H9 (cell line): ENCODE measurements around the gene ENOX1. TPM values are rescaled to one million over a fixed set of nuclear protein-coding genes. Genes with fewer than 3 reads are reported as not detected.

Experiments
- DNase-seq: peaks from one replicate; pipeline ENCODE4 v3.0.0-alpha.2; 2017
- H2AFZ ChIP-seq: one replicate; pipeline ENCODE4 v1.6.1; 2013; ENCODE audit warnings: mild to moderate bottlenecking, low read length, control low read depth, moderate library complexity
- H2AK5ac ChIP-seq: 2 replicates; pipeline ENCODE4 v1.6.1; 2013; ENCODE audit warnings: low read length, control low read depth, mixed read lengths; ENCODE audit not compliant: insufficient read length
- H2BK120ac ChIP-seq: one replicate; pipeline ENCODE4 v1.6.1; 2013; ENCODE audit warnings: low read depth, mild to moderate bottlenecking, low read length, control low read depth, inconsistent platforms; ENCODE audit not compliant: poor library complexity, severe bottlenecking
- H2BK12ac ChIP-seq: 2 replicates; pipeline ENCODE4 v1.6.1; 2013; ENCODE audit warnings: low read length, control low read depth, mixed read lengths, low read depth; ENCODE audit not compliant: insufficient read length
- H2BK15ac ChIP-seq: 2 replicates; pipeline ENCODE4 v1.6.1; 2013; ENCODE audit warnings: low read depth, low read length, control low read depth
- H2BK20ac ChIP-seq: one replicate; pipeline ENCODE4 v1.6.1; 2013; ENCODE audit warnings: low read depth, mild to moderate bottlenecking, low read length, control low read depth, inconsistent platforms; ENCODE audit not compliant: poor library complexity, severe bottlenecking
- H2BK5ac ChIP-seq: 2 replicates; pipeline ENCODE4 v1.6.1; 2013; ENCODE audit warnings: low read length, control low read depth, mixed read lengths; ENCODE audit not compliant: insufficient read length
- H3K14ac ChIP-seq: 2 replicates; pipeline ENCODE4 v1.6.1; 2013; ENCODE audit warnings: low read length, control low read depth; ENCODE audit not compliant: insufficient read depth
- H3K18ac ChIP-seq: 2 replicates; pipeline ENCODE4 v1.6.1; 2013; ENCODE audit warnings: low read depth, mild to moderate bottlenecking, mixed read lengths, low read length, control low read depth; ENCODE audit not compliant: insufficient read length
- H3K23ac ChIP-seq: 2 replicates; pipeline ENCODE4 v1.6.1; 2013; ENCODE audit warnings: low read length, control low read depth, mixed read lengths, low read depth; ENCODE audit not compliant: insufficient read length
- H3K23me2 ChIP-seq: 2 replicates; pipeline ENCODE4 v1.6.1; 2013; ENCODE audit warnings: low read depth, mild to moderate bottlenecking, mixed read lengths, low read length, control low read depth; ENCODE audit not compliant: insufficient read length, poor library complexity, severe bottlenecking
- H3K27ac ChIP-seq: 2 replicates; pipeline ENCODE4 v1.5.1; 2013; ENCODE audit warnings: low read length, control low read depth, mixed read lengths, low read depth; ENCODE audit not compliant: insufficient read length
- H3K27me3 ChIP-seq: 2 replicates; pipeline ENCODE4 v1.6.1; 2013; ENCODE audit warnings: low read length, control low read depth, inconsistent platforms; ENCODE audit not compliant: insufficient read depth
- H3K4ac ChIP-seq: 2 replicates; pipeline ENCODE4 v1.6.1; 2013; ENCODE audit warnings: low read depth, mild to moderate bottlenecking, control low read depth, inconsistent platforms, low read length, moderate library complexity
- H3K4me1 ChIP-seq: 2 replicates; pipeline ENCODE4 v1.6.1; 2013; ENCODE audit warnings: low read length, control low read depth, inconsistent platforms; ENCODE audit not compliant: insufficient read depth
- H3K4me2 ChIP-seq: 2 replicates; pipeline ENCODE4 v1.6.1; 2013; ENCODE audit warnings: low read length, control low read depth, mixed read lengths; ENCODE audit not compliant: insufficient read length, insufficient read depth
- H3K56ac ChIP-seq: 2 replicates; pipeline ENCODE4 v1.6.1; 2013; ENCODE audit warnings: low read depth, mild to moderate bottlenecking, mixed read lengths, low read length, control low read depth; ENCODE audit not compliant: insufficient read length
- H3K79me1 ChIP-seq: 2 replicates; pipeline ENCODE4 v1.6.1; 2013; ENCODE audit warnings: low read depth, mild to moderate bottlenecking, moderate library complexity, low read length, control low read depth, inconsistent platforms; ENCODE audit not compliant: insufficient read depth, poor library complexity, severe bottlenecking
- H3K79me2 ChIP-seq: 2 replicates; pipeline ENCODE4 v1.6.1; 2013; ENCODE audit warnings: low read length, control low read depth, inconsistent platforms; ENCODE audit not compliant: insufficient read depth
- H3K9ac ChIP-seq: 2 replicates; pipeline ENCODE4 v1.6.1; 2013; ENCODE audit warnings: low read length, control low read depth, mixed read lengths; ENCODE audit not compliant: insufficient read length; ENCODE audit errors: extremely low read depth
- H3K9me3 ChIP-seq: one replicate; pipeline ENCODE4 v1.6.1; 2013; ENCODE audit warnings: low read depth, low read length, inconsistent platforms; ENCODE audit not compliant: control insufficient read depth
- H3T11ph ChIP-seq: one replicate; pipeline ENCODE4 v1.6.1; 2013; ENCODE audit warnings: mild to moderate bottlenecking, low read length, control low read depth, inconsistent platforms
- H4K20me1 ChIP-seq: one replicate; pipeline ENCODE4 v1.6.1; 2013; ENCODE audit not compliant: control insufficient read depth, insufficient read length, insufficient read depth
- H4K5ac ChIP-seq: 2 replicates; pipeline ENCODE4 v1.6.1; 2013; ENCODE audit warnings: low read depth, mild to moderate bottlenecking, mixed read lengths, low read length, control low read depth; ENCODE audit not compliant: insufficient read length
- H4K8ac ChIP-seq: replicated peaks from 2 replicates; pipeline ENCODE4 v1.6.1; 2013; ENCODE audit warnings: low read length, control low read depth, mixed read lengths, low read depth; ENCODE audit not compliant: insufficient read length
- H4K91ac ChIP-seq: 2 replicates; pipeline ENCODE4 v1.6.1; 2013; ENCODE audit warnings: low read depth, mild to moderate bottlenecking, moderate library complexity, mixed read lengths, low read length, control low read depth; ENCODE audit not compliant: insufficient read length
- H3K27ac Mint-ChIP-seq, 3 experiments: 2 replicates in 2 of 3; 3 replicates in 1 of 3; pipeline ENCODE4 v1.8.0; 2020 to 2021; ENCODE audit warnings: mixed read lengths in 3 of 3, mild to moderate bottlenecking in 1 of 3, moderate library complexity in 1 of 3
- H3K27me3 Mint-ChIP-seq: 2 replicates; pipeline ENCODE4 v1.8.0; 2021; ENCODE audit warnings: low read depth, mild to moderate bottlenecking, moderate library complexity, mixed read lengths
- H3K36me3 Mint-ChIP-seq, 3 experiments: 2 replicates in 2 of 3; 3 replicates in 1 of 3; pipeline ENCODE4 v1.8.0; 2020 to 2021; ENCODE audit warnings: low read depth in 3 of 3, mixed read lengths in 3 of 3; ENCODE audit not compliant: insufficient read depth in 1 of 3
- H3K4me1 Mint-ChIP-seq, 2 experiments: 2 replicates each; pipeline ENCODE4 v1.8.0; 2020; ENCODE audit warnings: mixed read lengths in 2 of 2
- H3K4me3 Mint-ChIP-seq, 2 experiments: 2 replicates in 1 of 2; 3 replicates in 1 of 2; pipeline ENCODE4 v1.8.0; 2020 to 2021; ENCODE audit warnings: mild to moderate bottlenecking in 2 of 2, mixed read lengths in 2 of 2, moderate library complexity in 1 of 2
- H3K9me3 Mint-ChIP-seq, 2 experiments: 2 replicates in 1 of 2; 3 replicates in 1 of 2; pipeline ENCODE4 v1.8.0; 2020; ENCODE audit warnings: mild to moderate bottlenecking in 2 of 2, mixed read lengths in 2 of 2, moderate library complexity in 1 of 2
- WGBS: extraction: QIAGEN DNeasy Blood & Tissue Kit; methylation state at CpG from one replicate; pipeline ENCODE4 v1.1.7; 2013; ENCODE audit warnings: missing lambda C conversion rate, low lambda C conversion rate, mixed read lengths; ENCODE audit not compliant: insufficient read length; ENCODE audit errors: extremely low coverage; 5-methylcytosine and 5-hydroxymethylcytosine counted together
- total RNA-seq: library from RNA; stranded (reverse); gene quantifications from 2 replicates; pipeline ENCODE4 v1.2.1, GENCODE V29; 2021
- TF ChIP-seq, protein P1 (sequence below): fragments of 200-600 bp; sonication (generic); conservative IDR thresholded peaks from 3 replicates; pipeline ENCODE4 v1.8.0; 2021; ENCODE audit warnings: antibody characterized with exemption, mild to moderate bottlenecking

ENOX1 gene
- total RNA-seq, 1 experiment from 2014 or later, result 0.24 TPM

DNA sequence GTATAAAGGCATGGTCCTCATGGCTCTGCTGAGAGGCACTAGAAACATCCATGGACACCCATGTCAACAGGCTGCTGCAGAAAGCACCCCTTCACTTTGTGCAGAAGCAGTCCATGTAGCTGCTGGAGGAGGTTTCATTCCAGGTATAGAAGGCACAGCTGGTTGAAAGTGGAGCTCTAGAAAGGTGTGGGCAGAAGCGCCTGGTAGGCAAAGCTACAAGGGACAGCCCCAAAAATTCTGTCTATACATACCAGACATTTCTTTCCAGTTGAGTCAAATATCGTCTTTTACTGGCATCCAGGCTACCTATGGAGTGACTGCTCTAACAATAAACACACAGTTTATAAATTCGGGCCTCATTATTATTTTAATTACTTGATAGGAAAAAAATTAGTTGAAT is 129.3 kb downstream of the ENOX1 start:
- Histone ChIP-seq H3K79me2 (no peaks in the 10 kb centered on the region), H4K8ac (no peak overlapping the region), H3K14ac (no peak overlapping the region), H3K23ac (no peak overlapping the region), H2BK20ac (no peak overlapping the region), H3K4me1 (no peaks in the 10 kb centered on the region), H3T11ph (no peak overlapping the region), H2BK120ac (no peak overlapping the region), H3K9ac (no peak overlapping the region), H2BK15ac (no peak overlapping the region), H3K27ac (no peak overlapping the region), H3K4me2 (no peak overlapping the region), H3K27me3 (no peaks in the 10 kb centered on the region), H4K91ac (no peak overlapping the region), H3K56ac (no peak overlapping the region), H2AK5ac (no peak overlapping the region), H2BK12ac (no peak overlapping the region), H2AFZ (no peak overlapping the region), H3K79me1 (no peaks in the 10 kb centered on the region), H3K23me2 (no peaks in the 10 kb centered on the region), H3K9me3 (no peaks in the 10 kb centered on the region), H3K18ac (no peak overlapping the region), H4K20me1 (no peaks in the 10 kb centered on the region), H4K5ac (no peak overlapping the region), H2BK5ac (no peak overlapping the region), H3K4ac (no peak overlapping the region)
- Mint-ChIP-seq H3K4me3 (no peak overlapping the region), H3K27ac (no peak overlapping the region), H3K4me1 (peaks cover 0 to 5% of the 10 kb centered on the region in 2 experiments; a peak in 2 of 4 replicates), H3K9me3 (no peaks in the 10 kb centered on the region), H3K27me3 (peaks cover 6% of the 10 kb centered on the region), H3K36me3 (no peaks in the 10 kb centered on the region)
- TF ChIP-seq, protein P1, sequence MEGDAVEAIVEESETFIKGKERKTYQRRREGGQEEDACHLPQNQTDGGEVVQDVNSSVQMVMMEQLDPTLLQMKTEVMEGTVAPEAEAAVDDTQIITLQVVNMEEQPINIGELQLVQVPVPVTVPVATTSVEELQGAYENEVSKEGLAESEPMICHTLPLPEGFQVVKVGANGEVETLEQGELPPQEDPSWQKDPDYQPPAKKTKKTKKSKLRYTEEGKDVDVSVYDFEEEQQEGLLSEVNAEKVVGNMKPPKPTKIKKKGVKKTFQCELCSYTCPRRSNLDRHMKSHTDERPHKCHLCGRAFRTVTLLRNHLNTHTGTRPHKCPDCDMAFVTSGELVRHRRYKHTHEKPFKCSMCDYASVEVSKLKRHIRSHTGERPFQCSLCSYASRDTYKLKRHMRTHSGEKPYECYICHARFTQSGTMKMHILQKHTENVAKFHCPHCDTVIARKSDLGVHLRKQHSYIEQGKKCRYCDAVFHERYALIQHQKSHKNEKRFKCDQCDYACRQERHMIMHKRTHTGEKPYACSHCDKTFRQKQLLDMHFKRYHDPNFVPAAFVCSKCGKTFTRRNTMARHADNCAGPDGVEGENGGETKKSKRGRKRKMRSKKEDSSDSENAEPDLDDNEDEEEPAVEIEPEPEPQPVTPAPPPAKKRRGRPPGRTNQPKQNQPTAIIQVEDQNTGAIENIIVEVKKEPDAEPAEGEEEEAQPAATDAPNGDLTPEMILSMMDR, result no peak
- WGBS, result no CpG with 5 or more reads among the region's 3 CpGs
- no peak for DNase-seq
